Left ventricle myocardium inferior (tissue), 1 donor: ENCODE measurements around the gene HMBS. TPM values are rescaled to one million over a fixed set of nuclear protein-coding genes. Genes with fewer than 3 reads are reported as not detected.
A peak's percentile ranks its signal among the peaks of the same experiment; 100 is the strongest.

ENCODE experiments used
- DNase-seq: peaks from one replicate; pipeline ENCODE4 v3.0.0-alpha.2; 2020
- H3K27ac ChIP-seq: fragments of 200-600 bp; replicated peaks from 2 replicates; pipeline ENCODE4 v1.8.0; 2021
- H3K27me3 ChIP-seq: fragments of 200-600 bp; 2 replicates; pipeline ENCODE4 v1.8.0; 2021; ENCODE audit warnings: low read depth
- H3K36me3 ChIP-seq: fragments of 200-600 bp; 2 replicates; pipeline ENCODE4 v1.8.0; 2021
- H3K4me1 ChIP-seq: fragments of 200-600 bp; 2 replicates; pipeline ENCODE4 v1.8.0; 2021
- H3K4me3 ChIP-seq: fragments of 200-600 bp; 2 replicates; pipeline ENCODE4 v1.8.0; 2021; ENCODE audit warnings: mild to moderate bottlenecking, moderate library complexity
- H3K9me3 ChIP-seq: fragments of 200-600 bp; replicated peaks from 2 replicates; pipeline ENCODE4 v1.8.0; 2021
- intact Hi-C: fragments of 100-400 bp; cut with micrococcal nuclease; formaldehyde crosslinking; loops from one replicate; pipeline ENCODE4 v1.11.0; 2022
- total RNA-seq: library from RNA; stranded (reverse); fragmentation: NEBNext Ultra II Directional; extraction: Animal tissue kit (Norgen Biotek cat#: 25700); gene quantifications from one replicate; pipeline ENCODE4 v1.2.1, GENCODE V29; 2021
- TF ChIP-seq, protein P1 (sequence below): fragments of 200-600 bp; IDR thresholded peaks from 2 replicates; pipeline ENCODE4 v1.8.0; 2021; ENCODE audit warnings: antibody characterized with exemption, mild to moderate bottlenecking, borderline replicate concordance
- donor health status: DM: no; HTN: yes; CAD: no; lungs with severe emphysema.

HMBS gene
- total RNA-seq, 1 donor from 2014 or later: 25.2 TPM

GRCh38 chr11:119091966-119092879, 7.5 kb downstream of the HMBS start:
- peaks cover 40% of the 10 kb centered on the region for H3K4me1 ChIP-seq
- no peak for DNase-seq
- H3K4me3 ChIP-seq: no peak overlapping the region
- no peaks in the 10 kb centered on the region for H3K9me3 ChIP-seq
- H3K36me3 ChIP-seq: peaks cover 29% of the 10 kb centered on the region
- TF ChIP-seq, protein P1, sequence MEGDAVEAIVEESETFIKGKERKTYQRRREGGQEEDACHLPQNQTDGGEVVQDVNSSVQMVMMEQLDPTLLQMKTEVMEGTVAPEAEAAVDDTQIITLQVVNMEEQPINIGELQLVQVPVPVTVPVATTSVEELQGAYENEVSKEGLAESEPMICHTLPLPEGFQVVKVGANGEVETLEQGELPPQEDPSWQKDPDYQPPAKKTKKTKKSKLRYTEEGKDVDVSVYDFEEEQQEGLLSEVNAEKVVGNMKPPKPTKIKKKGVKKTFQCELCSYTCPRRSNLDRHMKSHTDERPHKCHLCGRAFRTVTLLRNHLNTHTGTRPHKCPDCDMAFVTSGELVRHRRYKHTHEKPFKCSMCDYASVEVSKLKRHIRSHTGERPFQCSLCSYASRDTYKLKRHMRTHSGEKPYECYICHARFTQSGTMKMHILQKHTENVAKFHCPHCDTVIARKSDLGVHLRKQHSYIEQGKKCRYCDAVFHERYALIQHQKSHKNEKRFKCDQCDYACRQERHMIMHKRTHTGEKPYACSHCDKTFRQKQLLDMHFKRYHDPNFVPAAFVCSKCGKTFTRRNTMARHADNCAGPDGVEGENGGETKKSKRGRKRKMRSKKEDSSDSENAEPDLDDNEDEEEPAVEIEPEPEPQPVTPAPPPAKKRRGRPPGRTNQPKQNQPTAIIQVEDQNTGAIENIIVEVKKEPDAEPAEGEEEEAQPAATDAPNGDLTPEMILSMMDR: no peak
- H3K27me3 ChIP-seq: no peaks in the 10 kb centered on the region
- intact Hi-C loops: no loop called here
- H3K27ac ChIP-seq: no peak overlapping the region

DNA sequence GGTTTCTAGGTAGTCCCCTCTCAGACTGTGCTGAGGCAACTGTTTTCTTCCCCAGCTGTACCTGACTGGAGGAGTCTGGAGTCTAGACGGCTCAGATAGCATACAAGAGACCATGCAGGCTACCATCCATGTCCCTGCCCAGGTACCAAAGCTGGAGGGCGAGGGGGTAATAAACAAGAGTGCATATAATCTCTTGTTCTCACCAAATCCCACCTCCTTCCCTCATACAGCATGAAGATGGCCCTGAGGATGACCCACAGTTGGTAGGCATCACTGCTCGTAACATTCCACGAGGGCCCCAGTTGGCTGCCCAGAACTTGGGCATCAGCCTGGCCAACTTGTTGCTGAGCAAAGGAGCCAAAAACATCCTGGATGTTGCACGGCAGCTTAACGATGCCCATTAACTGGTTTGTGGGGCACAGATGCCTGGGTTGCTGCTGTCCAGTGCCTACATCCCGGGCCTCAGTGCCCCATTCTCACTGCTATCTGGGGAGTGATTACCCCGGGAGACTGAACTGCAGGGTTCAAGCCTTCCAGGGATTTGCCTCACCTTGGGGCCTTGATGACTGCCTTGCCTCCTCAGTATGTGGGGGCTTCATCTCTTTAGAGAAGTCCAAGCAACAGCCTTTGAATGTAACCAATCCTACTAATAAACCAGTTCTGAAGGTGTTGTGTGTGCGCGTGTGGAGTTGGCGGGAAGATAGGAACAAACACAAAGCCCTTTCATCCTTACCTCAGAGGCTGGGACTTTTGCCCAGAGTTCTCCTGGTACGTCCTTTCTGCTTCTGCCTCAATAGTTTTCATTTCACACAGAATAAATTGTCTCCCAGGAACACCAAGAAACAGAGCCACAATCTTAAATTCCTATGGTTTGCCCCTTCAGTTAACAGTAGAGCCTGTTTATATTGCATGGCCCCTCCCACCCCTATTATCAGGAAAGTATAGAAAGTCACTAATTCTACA, 8.5 kb downstream of the HMBS start:
- Histone ChIP-seq H3K27ac (peak overlapping the region; percentile 95), H3K36me3 (peaks cover 38% of the 10 kb centered on the region), H3K4me1 (peaks cover 36% of the 10 kb centered on the region), H3K9me3 (no peaks in the 10 kb centered on the region), H3K27me3 (no peaks in the 10 kb centered on the region), H3K4me3 (peak overlapping the region; percentile 98)
- intact Hi-C loops: no loop called here
- TF ChIP-seq, protein P1: no peak
- no peak for DNase-seq

GRCh38 chr11:119093942-119094815, 9.5 kb downstream of the HMBS start:
- intact Hi-C loops: no loop called here
- Histone ChIP-seq H3K9me3 (no peaks in the 10 kb centered on the region), H3K4me3 (peak overlapping the region; percentile 98), H3K36me3 (peaks cover 46% of the 10 kb centered on the region), H3K27me3 (no peaks in the 10 kb centered on the region), H3K27ac (peak overlapping the region; percentile 95), H3K4me1 (peaks cover 36% of the 10 kb centered on the region)
- TF ChIP-seq, protein P1: no peak
- DNase-seq: no peak

GRCh38 chr11:119094816-119095065, 10.1 kb downstream of the HMBS start:
- Histone ChIP-seq H3K4me1 (peaks cover 36% of the 10 kb centered on the region), H3K9me3 (no peaks in the 10 kb centered on the region), H3K27me3 (no peaks in the 10 kb centered on the region), H3K27ac (peak overlapping the region; percentile 95), H3K4me3 (peak overlapping the region; percentile 98), H3K36me3 (peaks cover 46% of the 10 kb centered on the region)
- DNase-seq: peak; percentile 85
- intact Hi-C loops: no loop called here
- TF ChIP-seq, protein P1: peak; percentile 84
